Measurements from ENCODE around the gene DCLK2. TPM values are rescaled to one million over a fixed set of nuclear protein-coding genes. Genes with fewer than 3 reads are reported as not detected.

DCLK2 gene
- total and polyA plus RNA-seq, 2 of the 8 experiments (the other 6 are each of a cell fraction or from before 2014, with no cell fraction given), result 0.32 to 0.37 TPM

- WGBS, 2 experiments (ENCODE audit: extremely low coverage in 1 of 2, insufficient coverage in 1 of 2, insufficient read length in 1 of 2, insufficient replicate concordance in 2 of 2, low coverage in 1 of 2, low lambda C conversion rate in 2 of 2, missing lambda C conversion rate in 1 of 2), result 93% methylated on average over 2 of the region's 2 CpGs; no CpG with 5 or more reads in 1 of the 2 experiments
- no peak overlapping the region for H3K4me3 ChIP-seq (ENCODE audit: extremely low read depth in 1 of 4, insufficient read depth in 2 of 4, low read depth in 3 of 4, low read length in 4 of 4)
- H2BK120ac ChIP-seq (replicated peaks; ENCODE audit: low read depth, low read length), result no peak overlapping the region
- H3K4me1 ChIP-seq (replicated peaks in 1 of 4; ENCODE audit: control insufficient read depth in 3 of 4, insufficient read depth in 4 of 4, low read length in 3 of 4), result no peaks in the 10 kb centered on the region
- no peak overlapping the region for H4K8ac ChIP-seq (ENCODE audit: extremely low read depth, insufficient read depth, low read length)
- no peak overlapping the region for H2BK15ac ChIP-seq (ENCODE audit: low read length)
- no peak overlapping the region for H3K27ac ChIP-seq (ENCODE audit: low read depth, low read length)
- no peak overlapping the region for H2AFZ ChIP-seq (ENCODE audit: low read length)
- H2AK5ac ChIP-seq (ENCODE audit: low read depth, low read length), result no peak overlapping the region
- no peaks in the 10 kb centered on the region for H3K79me1 ChIP-seq (ENCODE audit: low read depth, low read length)
- DNase-seq (ENCODE audit: low read depth in 1 of 2, low spot score in 2 of 2), result no peak
- no peaks in the 10 kb centered on the region for H3K27me3 ChIP-seq (replicated peaks in 1 of 4; ENCODE audit: control insufficient read depth in 3 of 4, extremely low read depth in 1 of 4, insufficient read depth in 3 of 4, low read length in 3 of 4)
- no peak overlapping the region for H2BK5ac ChIP-seq (ENCODE audit: low read depth, low read length)
- no peaks in the 10 kb centered on the region for H3K9me3 ChIP-seq (ENCODE audit: insufficient read depth in 2 of 2, low read depth in 1 of 2, low read length in 1 of 2)
- H3K23me2 ChIP-seq (ENCODE audit: low read depth, low read length), result no peaks in the 10 kb centered on the region
- no peak overlapping the region for H2BK12ac ChIP-seq (ENCODE audit: low read depth, low read length)
- no peak overlapping the region for H3K9ac ChIP-seq (replicated peaks in 1 of 4; ENCODE audit: extremely low read depth in 1 of 4, low read depth in 3 of 4, low read length in 3 of 4)
- TF ChIP-seq SP2 (IDR thresholded peaks at IDR 0.05; ENCODE audit: low read length) (no peak), ASH2L (IDR thresholded peaks at IDR 0.05; ENCODE audit: low read length) (no peak), CEBPB (IDR thresholded peaks at IDR 0.05; ENCODE audit: low read depth, low read length) (no peak), MAX (IDR thresholded peaks at IDR 0.05) (no peak), USF2 (IDR thresholded peaks at IDR 0.05; ENCODE audit: low read length) (no peak), HDAC6 (IDR thresholded peaks at IDR 0.05; ENCODE audit: low read depth, low read length) (no peak), SAP30 (IDR thresholded peaks at IDR 0.05; ENCODE audit: insufficient read depth, insufficient replicate concordance, low read length) (no peak), BRCA1 (IDR thresholded peaks at IDR 0.05; ENCODE audit: low read depth, low read length) (no peak), TAF1 (IDR thresholded peaks at IDR 0.05; ENCODE audit: low read depth, low read length) (no peak), RNF2 (IDR thresholded peaks at IDR 0.05; ENCODE audit: borderline replicate concordance, low read depth, low read length, missing control alignments, poor library complexity, severe bottlenecking) (no peak), JUND (IDR thresholded peaks at IDR 0.05; ENCODE audit: low read length) (no peak), NANOG (IDR thresholded peaks at IDR 0.05; ENCODE audit: insufficient read depth, low read depth, low read length, poor library complexity, severe bottlenecking) (no peak), PHF8 (conservative IDR thresholded peaks at IDR 0.05; ENCODE audit: low read depth, low read length) (no peak)
- no peak overlapping the region for H3K56ac ChIP-seq (replicated peaks; ENCODE audit: insufficient read length, low read depth, low read length)
- H3K18ac ChIP-seq (ENCODE audit: extremely low read depth, low read length), result no peak overlapping the region
- ChIA-PET POLR2A (ENCODE audit: partially characterized antibody) (no interaction called here), CTCF (ENCODE audit: partially characterized antibody) (no interaction called here)
- H3K4me2 ChIP-seq (ENCODE audit: insufficient read depth in 1 of 2, low read depth in 2 of 2, low read length in 2 of 2), result no peak overlapping the region
- no peak overlapping the region for H2BK20ac ChIP-seq (ENCODE audit: low read length)
- no peak overlapping the region for H3K23ac ChIP-seq (ENCODE audit: insufficient read length)
- no peaks in the 10 kb centered on the region for H3K79me2 ChIP-seq (ENCODE audit: control insufficient read depth in 1 of 2, insufficient read depth in 2 of 2, low read length in 2 of 2)
- no peak overlapping the region for H3K14ac ChIP-seq (ENCODE audit: insufficient read length)
- H4K20me1 ChIP-seq (replicated peaks in 1 of 2; ENCODE audit: control insufficient read depth in 1 of 2, insufficient read depth in 2 of 2, low read length in 2 of 2), result no peaks in the 10 kb centered on the region
- H4K5ac ChIP-seq (ENCODE audit: insufficient read length, low read depth, low read length), result no peak overlapping the region
- FAIRE-seq, result no peak
- H3K36me3 ChIP-seq (ENCODE audit: control insufficient read depth in 2 of 4, insufficient read depth in 4 of 4, low read length in 3 of 4), result no peaks in the 10 kb centered on the region; a peak in 1 of 8 replicates
- H4K91ac ChIP-seq (replicated peaks; ENCODE audit: insufficient read length, low read length), result no peak overlapping the region
- no peak overlapping the region for H3K4ac ChIP-seq (replicated peaks; ENCODE audit: insufficient read length, low read depth, low read length)
These were observed 211.0 kb downstream of the DCLK2 start for GRCh38 chr4:150289198-150289597.
